GM12875 (cell line): ENCODE measurements around the gene RASGRP4.

Source experiments
- H3K4me3 ChIP-seq: one replicate; pipeline ENCODE4 v1.5.1; 2011; ENCODE audit warnings: low read depth, low read length, control low read depth
- CTCF ChIP-seq: IDR thresholded peaks from 2 replicates; pipeline ENCODE4 v1.5.1; 2011; ENCODE audit warnings: low read depth, mild to moderate bottlenecking, control low read depth, inconsistent platforms, low read length, moderate library complexity, borderline replicate concordance; ENCODE audit not compliant: insufficient read depth

The RASGRP4 gene

GRCh38 chr19:38466050-38466449 lies 40.0 kb upstream of the RASGRP4 start:
- no peak for TF ChIP-seq CTCF

GRCh38 chr19:38464421-38465082 lies 38.5 kb upstream of the RASGRP4 start:
- no peak overlapping the region for H3K4me3 ChIP-seq
- TF ChIP-seq CTCF: no peak

More at GRCh38 chr19:38466050-38466449, 40.0 kb upstream of the RASGRP4 start:
- H3K4me3 ChIP-seq: no peak overlapping the region

- no peak for TF ChIP-seq CTCF
Observed at GRCh38 chr19:38463365-38463764, 37.3 kb upstream of the RASGRP4 start.

GRCh38 chr19:38458991-38459390 lies 33.0 kb upstream of the RASGRP4 start:
- no peak overlapping the region for H3K4me3 ChIP-seq

More at GRCh38 chr19:38463365-38463764, 37.3 kb upstream of the RASGRP4 start:
- H3K4me3 ChIP-seq: no peak overlapping the region

GRCh38 chr19:38457690-38458405 lies 31.8 kb upstream of the RASGRP4 start:
- no peak overlapping the region for H3K4me3 ChIP-seq
- TF ChIP-seq CTCF: no peak

More at GRCh38 chr19:38458991-38459390, 33.0 kb upstream of the RASGRP4 start:
- TF ChIP-seq CTCF: no peak

GRCh38 chr19:38457202-38457601 lies 31.2 kb upstream of the RASGRP4 start:
- TF ChIP-seq CTCF: no peak
- no peak overlapping the region for H3K4me3 ChIP-seq

- H3K4me3 ChIP-seq: no peak overlapping the region
- no peak for TF ChIP-seq CTCF
Observed at GRCh38 chr19:38455031-38455430, 29.0 kb upstream of the RASGRP4 start.
